Neutrophil (primary cell): Measurements from ENCODE around the gene DLG4.

Experiments used
- H3K27ac ChIP-seq: fragments of 200-600 bp; sonication (generic); 2 replicates; pipeline ENCODE4 v1.5.1; 2016; ENCODE audit warnings: mild to moderate bottlenecking, moderate library complexity
- H3K27me3 ChIP-seq: fragments of 200-600 bp; sonication (generic); 2 replicates; pipeline ENCODE4 v1.6.0; 2016; ENCODE audit warnings: mild to moderate bottlenecking
- H3K36me3 ChIP-seq: fragments of 200-600 bp; sonication (generic); 2 replicates; pipeline ENCODE4 v1.5.1; 2017
- H3K4me1 ChIP-seq, 2 experiments: fragments of 200-600 bp in 1 of 2; sonication (generic) in 1 of 2; 1 replicate in 1 of 2; 2 replicates in 1 of 2; pipeline versions ENCODE4 v1.5.1 to v1.6.1; 2013 to 2016; ENCODE audit warnings: low read depth in 1 of 2, low read length in 1 of 2, mild to moderate bottlenecking in 1 of 2, moderate library complexity in 1 of 2; ENCODE audit not compliant: control insufficient read depth in 1 of 2, insufficient read depth in 1 of 2
- H3K4me3 ChIP-seq, 2 experiments: fragments of 200-600 bp in 1 of 2; sonication (generic) in 1 of 2; 1 replicate in 1 of 2; 2 replicates in 1 of 2; pipeline ENCODE4 v1.5.1; 2013 to 2016; ENCODE audit warnings: low read depth in 1 of 2, low read length in 1 of 2, mild to moderate bottlenecking in 1 of 2, moderate library complexity in 1 of 2
- H3K9me3 ChIP-seq: fragments of 200-600 bp; sonication (generic); 2 replicates; pipeline ENCODE4 v1.5.1; 2016
- TF ChIP-seq, protein P1 (sequence below): fragments of 200-600 bp; sonication (generic); IDR thresholded peaks from 2 replicates; pipeline ENCODE4 v1.5.1; 2016; ENCODE audit warnings: antibody characterized with exemption

Gene DLG4

DNA sequence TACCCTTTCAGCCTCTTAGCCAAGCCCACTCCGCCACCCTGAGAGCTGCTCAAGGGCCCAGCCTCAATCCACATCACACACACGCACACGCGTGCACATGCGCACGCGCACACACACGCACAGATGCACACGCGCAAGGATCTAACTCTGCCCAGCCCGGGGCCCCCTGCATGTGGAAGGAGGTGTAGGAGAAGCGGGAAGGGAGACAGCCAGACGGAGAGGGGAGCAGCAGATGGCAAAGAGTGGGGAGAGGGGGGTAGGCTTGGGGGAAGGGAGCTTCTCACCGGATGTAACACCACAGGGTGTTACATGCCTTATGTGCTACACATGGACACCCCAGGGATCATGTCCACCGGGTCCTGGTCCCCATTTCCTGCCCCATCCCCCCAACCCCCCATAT is 15.3 kb downstream of the DLG4 start:
- Histone ChIP-seq H3K27me3 (no peaks in the 10 kb centered on the region), H3K4me1 (peaks cover 9 to 12% of the 10 kb centered on the region in 2 experiments), H3K36me3 (no peaks in the 10 kb centered on the region), H3K27ac (no peak overlapping the region), H3K4me3 (peak overlapping the region; percentile 45 to 67), H3K9me3 (no peaks in the 10 kb centered on the region)
- TF ChIP-seq, protein P1, sequence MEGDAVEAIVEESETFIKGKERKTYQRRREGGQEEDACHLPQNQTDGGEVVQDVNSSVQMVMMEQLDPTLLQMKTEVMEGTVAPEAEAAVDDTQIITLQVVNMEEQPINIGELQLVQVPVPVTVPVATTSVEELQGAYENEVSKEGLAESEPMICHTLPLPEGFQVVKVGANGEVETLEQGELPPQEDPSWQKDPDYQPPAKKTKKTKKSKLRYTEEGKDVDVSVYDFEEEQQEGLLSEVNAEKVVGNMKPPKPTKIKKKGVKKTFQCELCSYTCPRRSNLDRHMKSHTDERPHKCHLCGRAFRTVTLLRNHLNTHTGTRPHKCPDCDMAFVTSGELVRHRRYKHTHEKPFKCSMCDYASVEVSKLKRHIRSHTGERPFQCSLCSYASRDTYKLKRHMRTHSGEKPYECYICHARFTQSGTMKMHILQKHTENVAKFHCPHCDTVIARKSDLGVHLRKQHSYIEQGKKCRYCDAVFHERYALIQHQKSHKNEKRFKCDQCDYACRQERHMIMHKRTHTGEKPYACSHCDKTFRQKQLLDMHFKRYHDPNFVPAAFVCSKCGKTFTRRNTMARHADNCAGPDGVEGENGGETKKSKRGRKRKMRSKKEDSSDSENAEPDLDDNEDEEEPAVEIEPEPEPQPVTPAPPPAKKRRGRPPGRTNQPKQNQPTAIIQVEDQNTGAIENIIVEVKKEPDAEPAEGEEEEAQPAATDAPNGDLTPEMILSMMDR = no peak

DNA sequence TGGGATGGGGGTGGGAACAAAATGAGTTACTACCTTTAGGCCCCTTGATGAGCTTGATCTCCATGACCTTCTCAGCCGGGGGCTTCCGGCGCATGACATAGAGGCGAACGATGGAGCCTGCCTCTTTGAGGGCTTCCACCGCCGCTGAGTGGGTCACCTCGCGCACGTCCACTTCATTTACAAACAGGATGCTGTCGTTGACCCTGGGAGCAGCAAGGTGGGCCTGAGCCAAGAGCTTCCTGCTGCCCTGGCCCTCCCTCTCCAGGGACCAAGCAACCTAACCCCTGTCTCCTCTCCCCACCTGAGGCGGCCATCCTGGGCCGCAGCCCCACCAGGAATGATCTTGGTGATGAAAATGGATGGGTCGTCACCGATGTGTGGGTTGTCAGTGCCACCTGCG is 16.2 kb downstream of the DLG4 start:
- Histone ChIP-seq H3K27me3 (no peaks in the 10 kb centered on the region), H3K36me3 (no peaks in the 10 kb centered on the region), H3K9me3 (no peaks in the 10 kb centered on the region), H3K4me1 (peaks cover 9 to 12% of the 10 kb centered on the region in 2 experiments), H3K4me3 (no peak overlapping the region), H3K27ac (no peak overlapping the region)
- TF ChIP-seq, protein P1 = no peak

DNA sequence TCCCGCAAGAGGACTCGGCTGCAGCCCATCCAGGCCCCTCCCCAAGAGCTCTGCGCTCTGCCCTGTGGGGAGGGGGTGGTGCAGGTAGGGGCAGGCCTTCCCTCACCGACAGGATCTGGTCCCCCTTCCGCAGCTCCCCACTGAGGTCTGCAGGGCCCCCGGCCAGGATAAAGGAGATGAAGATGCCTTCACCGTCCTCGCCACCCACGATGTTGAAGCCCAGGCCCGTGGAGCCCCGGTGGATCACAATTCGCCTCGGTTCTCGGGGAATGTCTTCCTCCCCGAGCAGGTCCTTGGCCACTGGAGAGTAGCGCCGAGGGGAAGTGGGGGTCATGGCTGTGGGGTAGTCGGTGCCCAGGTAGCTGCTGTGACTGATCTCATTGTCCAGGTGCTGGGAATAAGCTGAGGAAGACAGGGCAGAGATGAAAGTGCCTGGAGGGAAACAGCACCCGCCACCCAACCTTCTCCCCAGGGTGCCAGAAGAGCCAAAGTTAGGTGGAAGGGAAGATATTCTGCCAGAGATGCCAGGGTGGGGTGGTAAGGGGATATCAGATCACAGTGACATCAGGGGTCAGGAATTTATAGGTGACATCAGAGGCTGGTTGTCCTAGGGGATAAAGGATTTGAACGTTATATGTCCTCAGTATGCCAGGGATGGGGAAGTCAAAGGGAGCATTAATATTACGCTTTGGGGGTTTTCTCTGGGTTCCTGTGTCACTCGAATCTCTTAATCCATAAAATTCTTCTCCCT is 22.8 kb downstream of the DLG4 start:
- Histone ChIP-seq H3K4me1 (no peaks in the 10 kb centered on the region), H3K4me3 (no peak overlapping the region), H3K27me3 (no peaks in the 10 kb centered on the region), H3K36me3 (no peaks in the 10 kb centered on the region), H3K27ac (no peak overlapping the region), H3K9me3 (no peaks in the 10 kb centered on the region)
- TF ChIP-seq, protein P1 = no peak

DNA sequence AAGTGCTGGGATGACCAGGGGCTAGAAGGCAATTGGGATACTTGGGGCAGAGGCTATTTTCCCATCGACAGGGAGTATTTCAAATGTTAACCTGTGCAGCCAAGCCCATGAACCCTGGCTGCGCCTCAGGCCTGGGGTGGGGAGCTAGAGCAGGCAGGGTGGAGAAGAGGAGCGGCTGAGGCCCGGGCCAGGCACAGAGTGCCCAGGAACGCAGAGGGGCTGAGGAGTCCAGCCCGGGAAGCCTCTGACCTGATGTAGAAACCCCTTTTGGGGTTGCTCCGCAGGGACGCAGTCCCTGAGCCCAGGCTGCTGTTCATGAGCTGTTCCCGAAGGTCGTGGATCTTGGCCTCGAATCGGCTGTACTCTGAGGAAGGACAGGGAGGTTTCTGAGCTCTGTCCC is 23.7 kb downstream of the DLG4 start:
- H3K4me3 ChIP-seq = no peak overlapping the region
- no peaks in the 10 kb centered on the region for H3K36me3 ChIP-seq
- no peak overlapping the region for H3K27ac ChIP-seq
- TF ChIP-seq, protein P1 = no peak
- no peaks in the 10 kb centered on the region for H3K4me1 ChIP-seq
- no peaks in the 10 kb centered on the region for H3K9me3 ChIP-seq
- no peaks in the 10 kb centered on the region for H3K27me3 ChIP-seq

DNA sequence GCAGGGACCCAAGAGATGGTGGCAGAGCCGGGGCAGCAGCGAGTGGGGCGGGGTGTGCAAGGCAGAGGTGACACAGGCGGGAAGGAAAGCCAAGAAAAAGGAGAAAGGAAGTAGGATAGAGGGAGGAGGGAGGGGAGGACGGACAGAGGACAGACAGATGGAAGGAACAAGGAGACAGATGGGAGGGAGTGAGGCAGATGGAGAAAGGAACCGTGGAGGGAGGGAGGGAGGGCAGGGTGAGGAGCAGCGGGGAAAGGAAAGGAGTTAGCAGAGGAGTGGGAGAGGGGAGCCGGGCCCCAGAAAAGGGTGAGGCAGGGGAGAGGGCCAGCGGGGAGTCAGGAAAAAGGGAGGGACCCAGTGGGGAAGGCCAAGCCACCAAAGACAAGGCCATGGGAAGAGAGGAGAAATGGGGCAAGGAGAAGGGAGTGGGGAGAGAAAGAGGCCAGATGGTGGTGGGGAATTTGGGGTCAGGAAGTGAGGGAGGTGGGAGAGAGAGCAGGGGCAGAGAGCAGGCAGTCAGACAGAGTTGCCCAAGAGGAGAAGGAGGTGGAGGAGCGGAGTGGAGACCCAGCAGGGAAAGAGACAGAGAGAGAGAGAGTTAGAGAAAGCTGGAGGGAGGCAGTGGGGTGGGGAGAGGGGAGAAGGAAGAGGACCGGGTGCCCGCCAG is 27.2 kb downstream of the DLG4 start:
- H3K4me3 ChIP-seq = no peak overlapping the region
- TF ChIP-seq, protein P1 = no peak
- no peak overlapping the region for H3K27ac ChIP-seq
- no peaks in the 10 kb centered on the region for H3K9me3 ChIP-seq
- no peaks in the 10 kb centered on the region for H3K27me3 ChIP-seq
- no peaks in the 10 kb centered on the region for H3K4me1 ChIP-seq
- H3K36me3 ChIP-seq = no peaks in the 10 kb centered on the region
